ENCODE results near the gene FOXJ3. TPM values are rescaled to one million over a fixed set of nuclear protein-coding genes. Genes with fewer than 3 reads are reported as not detected.
A peak's percentile ranks its signal among the peaks of the same experiment; 100 is the strongest.

The FOXJ3 gene
- total and polyA plus RNA-seq, 2 donors (not counting 1 experiment from before 2014, with no cell fraction given), result 15.4 to 76.4 TPM

DNA sequence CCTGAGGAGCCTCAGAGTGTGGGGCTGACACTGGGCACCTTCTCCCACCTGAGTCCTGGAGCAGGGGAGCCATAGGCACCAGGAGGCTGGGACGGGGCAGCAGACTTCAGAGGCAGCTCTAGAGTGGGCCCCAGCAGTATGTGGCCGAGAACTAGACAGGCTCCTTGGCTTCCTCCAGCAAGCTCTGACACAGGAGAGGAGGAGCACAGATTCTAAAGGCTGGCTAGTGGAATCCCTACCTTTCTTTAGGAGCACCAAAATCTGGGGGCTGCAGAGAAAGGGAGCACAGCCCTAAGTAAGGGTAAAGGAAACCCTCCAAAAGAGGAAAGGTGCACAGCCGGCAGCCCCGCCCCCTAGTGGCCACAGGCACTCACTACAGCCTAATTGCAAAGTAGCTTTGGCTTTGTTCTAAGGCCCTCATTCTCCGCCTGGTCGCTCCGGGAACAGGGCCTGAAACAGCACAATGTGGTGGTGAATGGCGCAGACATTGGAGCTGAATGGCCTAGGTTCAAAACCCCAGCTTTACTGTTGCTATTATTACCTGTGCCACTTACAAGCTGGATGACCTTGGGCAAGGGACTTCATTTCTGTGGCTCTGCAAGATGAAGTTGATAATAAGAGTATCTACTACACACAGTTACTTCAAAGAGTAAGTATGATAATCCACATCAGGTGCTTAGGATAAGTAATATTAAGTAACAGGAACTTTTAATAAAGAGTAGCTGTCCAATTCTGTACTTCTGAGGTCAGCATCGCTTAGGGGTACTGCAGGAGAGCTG lies 161.7 kb downstream of the FOXJ3 start:
- no peaks in the 10 kb centered on the region for H3K4me1 Mint-ChIP-seq
- no peak overlapping the region for H3K27ac Mint-ChIP-seq
- ATAC-seq (ENCODE audit: low read depth) (peak; percentile 80), DNase-seq (peak; percentile 73)
- Histone ChIP-seq H3K9me3 (ENCODE audit: control extremely low read depth in 1 of 3, control insufficient read depth in 2 of 3, insufficient read depth in 1 of 3, low read length in 2 of 3) (no peaks in the 10 kb centered on the region), H2AFZ (ENCODE audit: insufficient read depth, low read depth, low read length, poor library complexity, severe bottlenecking) (no peak overlapping the region), H4K20me1 (ENCODE audit: control insufficient read depth, insufficient read depth, low read length, poor library complexity, severe bottlenecking) (no peaks in the 10 kb centered on the region), H3K36me3 (replicated peaks in 1 of 2; ENCODE audit: control extremely low read depth in 1 of 2, control insufficient read depth in 1 of 2, extremely low read depth in 1 of 2, insufficient read depth in 2 of 2, low read length in 1 of 2) (no peaks in the 10 kb centered on the region), H3K27ac (ENCODE audit: low read length in 2 of 2) (no peak overlapping the region), H3K4me3 (ENCODE audit: control extremely low read depth in 1 of 5, extremely low read depth in 1 of 5, insufficient read depth in 1 of 5, low read depth in 2 of 5, low read length in 4 of 5) (no peak overlapping the region), H3K4me1 (ENCODE audit: control insufficient read depth in 2 of 2, insufficient read depth in 2 of 2, low read length in 2 of 2) (peaks cover 0 to 3% of the 10 kb centered on the region in 2 donors), H3K4me2 (replicated peaks; ENCODE audit: low read depth, low read length, poor library complexity, severe bottlenecking) (no peak overlapping the region), H3K27me3 (replicated peaks in 1 of 4; ENCODE audit: control extremely low read depth in 1 of 4, control insufficient read depth in 3 of 4, insufficient read depth in 4 of 4, low read length in 3 of 4) (no peaks in the 10 kb centered on the region), H3K79me2 (ENCODE audit: control insufficient read depth, insufficient read depth, low read length) (no peaks in the 10 kb centered on the region), H3K9ac (ENCODE audit: low read length) (no peak overlapping the region)
- TF ChIP-seq CTCF (IDR thresholded peaks at IDR 0.05), result peak; percentile 92
- no peak for TF ChIP-seq EZH2 (IDR thresholded peaks at IDR 0.05; ENCODE audit: borderline replicate concordance, insufficient read depth, low read depth, low read length, poor library complexity, severe bottlenecking)
- intact Hi-C loops (cut with micrococcal nuclease), result loop anchor here (1.0 kb wide), 2 partner anchors 599 to 657 kb away; no protein-coding TSS in a partner anchor
- 47% methylated on average over 8 of the region's 9 CpGs for whole genome bisulfite sequencing (ENCODE audit: insufficient coverage)
- CTCF ChIA-PET, result interaction anchor here (0.5 to 7.9 kb wide), 33 partner anchors 8 to 660 kb away, joined by 3 to 114 read pairs (median 4); no protein-coding TSS in a partner anchor
- H3K4me3 Mint-ChIP-seq, result no peak overlapping the region
- no peaks in the 10 kb centered on the region for H3K9me3 Mint-ChIP-seq (ENCODE audit: insufficient read depth)
- POLR2A ChIA-PET, result no interaction called here
- no peaks in the 10 kb centered on the region for H3K27me3 Mint-ChIP-seq
